Measurements from ENCODE around the gene TIGD2.

DNA sequence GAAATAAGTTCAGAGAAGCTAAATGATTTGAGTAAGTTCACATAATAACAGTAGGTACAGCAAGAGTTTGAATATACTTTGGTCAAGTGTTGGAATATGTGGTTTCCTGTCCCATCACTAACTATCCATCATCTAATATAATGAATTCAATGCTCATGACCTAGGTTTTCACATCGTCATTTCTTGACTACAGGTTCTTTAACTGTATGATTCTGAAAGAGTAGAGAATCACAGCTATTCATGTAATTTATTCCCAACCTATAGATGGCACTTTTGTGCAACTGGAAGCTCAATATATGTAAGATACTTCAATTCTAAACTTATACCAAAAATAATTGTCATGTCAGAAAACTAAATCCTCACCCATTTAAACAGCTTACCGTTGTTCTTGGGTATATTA, 53.1 kb downstream of the TIGD2 start:
- TF ChIP-seq GATA3 (IDR thresholded peaks at IDR 0.05; ENCODE audit: low read depth, low read length) (no peak), GATA2 (IDR thresholded peaks at IDR 0.05; ENCODE audit: low read depth, low read length) (no peak)
